OCI-LY3 (cell line): ENCODE results near the gene SH3BP5L.
"Not testable (repeated sequence)": the region's sequence is repeated elsewhere in the genome, so short reads cannot be mapped to it uniquely, and the experiment has no call there.

Experiments
- CTCF ChIP-seq: fragments of 200-600, 300-600 bp; sonication (generic); IDR thresholded peaks from 2 replicates; pipeline ENCODE4 v1.5.1; 2014; ENCODE audit warnings: antibody characterized with exemption, low read length, low read depth
- EZH2phosphoT487 ChIP-seq: fragments of 200-600 bp; shearing (Covaris generic); IDR thresholded peaks from 2 replicates; pipeline ENCODE4 v1.6.1; 2018; ENCODE audit warnings: antibody characterized with exemption, mixed run types, low read depth

DNA sequence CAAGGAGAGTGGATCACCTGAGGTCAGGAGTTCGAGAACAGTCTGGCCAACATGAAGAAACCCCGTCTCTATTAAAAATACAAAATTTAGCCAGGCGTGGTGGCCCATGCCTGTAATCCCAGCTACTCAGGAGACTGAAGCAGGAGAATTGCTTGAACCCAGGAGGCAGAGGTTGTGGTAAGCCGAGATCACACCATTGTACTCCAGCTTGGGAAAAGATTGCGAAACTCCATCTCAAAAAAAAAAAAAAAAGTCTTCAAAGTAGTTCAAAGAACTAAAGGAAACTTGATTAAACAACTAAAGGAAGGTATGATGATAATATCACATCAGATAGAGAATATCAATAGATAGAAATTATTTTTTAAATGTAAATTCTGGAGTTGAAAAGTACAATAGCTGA is 31.1 kb downstream of the SH3BP5L start:
- not testable (repeated sequence) for TF ChIP-seq CTCF, EZH2phosphoT487
